T-helper 17 cell (primary cell): ENCODE measurements around the gene CFAP300. TPM values are rescaled to one million over a fixed set of nuclear protein-coding genes. Genes with fewer than 3 reads are reported as not detected.

Experiments
- ATAC-seq: fragments of 150-1000 bp; cut with Tn5 transposase; 2 replicates; pipeline ENCODE4 v1.10.0; 2021; ENCODE audit warnings: mild to moderate bottlenecking, moderate library complexity
- DNase-seq, 3 donors: peaks; one replicate each; pipeline versions ENCODE4 v3.0.0 to v3.0.0-alpha.2; 2020 to 2021
- H3K9me3 ChIP-seq: one replicate; pipeline ENCODE4 v1.7.0; 2013; ENCODE audit warnings: low read length, mild to moderate bottlenecking; ENCODE audit not compliant: control insufficient read depth, poor library complexity, severe bottlenecking
- H3K27ac Mint-ChIP-seq: one replicate; pipeline ENCODE4 v1.8.0; 2022; ENCODE audit warnings: mild to moderate bottlenecking, moderate library complexity, mixed read lengths
- H3K27me3 Mint-ChIP-seq: one replicate; pipeline ENCODE4 v1.8.0; 2022; ENCODE audit warnings: mixed read lengths
- H3K36me3 Mint-ChIP-seq: one replicate; pipeline ENCODE4 v1.8.0; 2022; ENCODE audit warnings: low read depth, mixed read lengths
- H3K4me1 Mint-ChIP-seq: one replicate; pipeline ENCODE4 v1.8.0; 2022; ENCODE audit warnings: mild to moderate bottlenecking, mixed read lengths
- H3K4me3 Mint-ChIP-seq: one replicate; pipeline ENCODE4 v1.8.0; 2022; ENCODE audit warnings: mild to moderate bottlenecking, moderate library complexity, mixed read lengths
- total RNA-seq, 4 donors: library from RNA in 2 of 4; stranded (reverse) in 2 of 4; gene quantifications; one replicate each; pipeline ENCODE4 v1.2.3 and lab custom pipeline; 2022 to 2026

Gene CFAP300
- total RNA-seq, 2 donors from 2014 or later = not detected

DNA sequence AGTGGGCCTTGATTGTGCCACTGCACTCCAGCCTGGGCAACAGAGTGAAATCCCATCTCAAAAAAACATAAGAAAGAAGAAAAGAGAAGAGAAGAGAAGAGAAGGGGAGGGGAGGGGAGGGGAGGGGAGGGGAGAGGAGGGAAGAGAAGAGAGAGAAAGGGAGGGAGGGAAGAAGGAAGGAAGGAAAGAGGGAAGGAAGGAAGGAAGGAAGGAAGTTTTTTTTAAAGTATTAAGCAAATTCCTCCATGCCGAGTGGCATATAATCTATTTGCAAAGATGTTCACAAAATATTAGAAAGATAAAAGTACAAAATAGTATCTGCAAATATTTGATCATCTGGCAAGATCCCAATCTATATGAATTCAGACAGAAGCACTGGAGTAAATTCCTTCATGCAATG lies 10.5 kb upstream of the CFAP300 start:
- no peaks in the 10 kb centered on the region for H3K9me3 ChIP-seq
- no peaks in the 10 kb centered on the region for H3K27me3 Mint-ChIP-seq
- no peaks in the 10 kb centered on the region for H3K36me3 Mint-ChIP-seq
- H3K4me3 Mint-ChIP-seq = no peak overlapping the region
- DNase-seq (no peak), ATAC-seq (no peak)
- no peaks in the 10 kb centered on the region for H3K4me1 Mint-ChIP-seq
- no peak overlapping the region for H3K27ac Mint-ChIP-seq

GRCh38 chr11:102046841-102047240 lies 396 bp upstream of the CFAP300 start:
- ATAC-seq (no peak), DNase-seq (no peak)
- peaks cover 28% of the 10 kb centered on the region for H3K27me3 Mint-ChIP-seq
- H3K36me3 Mint-ChIP-seq = peaks cover 3% of the 10 kb centered on the region
- no peaks in the 10 kb centered on the region for H3K9me3 ChIP-seq
- peak overlapping the region; percentile 49 for H3K27ac Mint-ChIP-seq
- H3K4me1 Mint-ChIP-seq = peaks cover 7% of the 10 kb centered on the region
- peak overlapping the region; percentile 82 for H3K4me3 Mint-ChIP-seq

GRCh38 chr11:102050927-102051575 lies 3.8 kb downstream of the CFAP300 start:
- ATAC-seq (no peak), DNase-seq (no peak)
- Mint-ChIP-seq H3K27me3 (peaks cover 29% of the 10 kb centered on the region), H3K4me3 (no peak overlapping the region), H3K27ac (no peak overlapping the region), H3K36me3 (peaks cover 3% of the 10 kb centered on the region), H3K4me1 (peaks cover 7% of the 10 kb centered on the region)
- no peaks in the 10 kb centered on the region for H3K9me3 ChIP-seq

- DNase-seq (no peak), ATAC-seq (no peak)
- no peaks in the 10 kb centered on the region for H3K36me3 Mint-ChIP-seq
- H3K9me3 ChIP-seq = no peaks in the 10 kb centered on the region
- peaks cover 23% of the 10 kb centered on the region for H3K27me3 Mint-ChIP-seq
- H3K4me3 Mint-ChIP-seq = no peak overlapping the region
- no peak overlapping the region for H3K27ac Mint-ChIP-seq
- H3K4me1 Mint-ChIP-seq = no peaks in the 10 kb centered on the region
Measured at GRCh38 chr11:102061276-102061675, 14.0 kb downstream of the CFAP300 start.

- Mint-ChIP-seq H3K27ac (no peak overlapping the region), H3K4me3 (no peak overlapping the region), H3K27me3 (peaks cover 23% of the 10 kb centered on the region), H3K4me1 (no peaks in the 10 kb centered on the region), H3K36me3 (no peaks in the 10 kb centered on the region)
- no peak for DNase-seq
- no peaks in the 10 kb centered on the region for H3K9me3 ChIP-seq
- ATAC-seq = no peak
Measured at GRCh38 chr11:102062106-102062505, 14.9 kb downstream of the CFAP300 start.

DNA sequence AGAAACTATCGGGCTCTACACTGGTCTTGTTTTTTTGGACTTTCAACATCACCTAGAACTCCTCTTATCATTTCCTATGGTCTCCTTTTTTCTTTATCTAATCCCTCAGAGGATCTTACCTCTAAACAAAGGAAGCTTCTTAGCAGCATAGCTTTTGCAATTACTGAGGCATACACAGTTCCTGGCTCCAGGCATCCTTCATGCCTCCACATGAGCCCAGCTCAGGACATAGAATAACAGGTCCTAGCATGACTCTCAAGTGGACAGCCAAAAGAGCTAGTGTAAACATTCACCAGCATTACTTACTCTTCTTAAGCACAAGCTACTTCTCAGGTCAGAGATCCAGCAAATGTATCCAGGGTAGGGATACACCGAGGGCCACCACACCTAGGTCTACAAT lies 17.1 kb downstream of the CFAP300 start:
- no peak overlapping the region for H3K27ac Mint-ChIP-seq
- H3K4me1 Mint-ChIP-seq = no peaks in the 10 kb centered on the region
- H3K4me3 Mint-ChIP-seq = no peak overlapping the region
- no peaks in the 10 kb centered on the region for H3K9me3 ChIP-seq
- no peak for DNase-seq
- H3K27me3 Mint-ChIP-seq = peaks cover 23% of the 10 kb centered on the region
- ATAC-seq = no peak
- no peaks in the 10 kb centered on the region for H3K36me3 Mint-ChIP-seq

- Mint-ChIP-seq H3K27ac (no peak overlapping the region), H3K36me3 (peaks cover 2% of the 10 kb centered on the region), H3K4me3 (no peak overlapping the region), H3K27me3 (no peaks in the 10 kb centered on the region), H3K4me1 (no peaks in the 10 kb centered on the region)
- H3K9me3 ChIP-seq = no peaks in the 10 kb centered on the region
- ATAC-seq (no peak), DNase-seq (no peak)
Measured at GRCh38 chr11:102070766-102071165, 23.5 kb downstream of the CFAP300 start.

- H3K4me1 Mint-ChIP-seq = no peaks in the 10 kb centered on the region
- no peak overlapping the region for H3K4me3 Mint-ChIP-seq
- H3K36me3 Mint-ChIP-seq = peaks cover 2% of the 10 kb centered on the region
- H3K27me3 Mint-ChIP-seq = peaks cover 1% of the 10 kb centered on the region
- ATAC-seq = no peak
- no peaks in the 10 kb centered on the region for H3K9me3 ChIP-seq
- H3K27ac Mint-ChIP-seq = no peak overlapping the region
- no peak for DNase-seq
Measured at GRCh38 chr11:102071497-102072472, 24.5 kb downstream of the CFAP300 start.

DNA sequence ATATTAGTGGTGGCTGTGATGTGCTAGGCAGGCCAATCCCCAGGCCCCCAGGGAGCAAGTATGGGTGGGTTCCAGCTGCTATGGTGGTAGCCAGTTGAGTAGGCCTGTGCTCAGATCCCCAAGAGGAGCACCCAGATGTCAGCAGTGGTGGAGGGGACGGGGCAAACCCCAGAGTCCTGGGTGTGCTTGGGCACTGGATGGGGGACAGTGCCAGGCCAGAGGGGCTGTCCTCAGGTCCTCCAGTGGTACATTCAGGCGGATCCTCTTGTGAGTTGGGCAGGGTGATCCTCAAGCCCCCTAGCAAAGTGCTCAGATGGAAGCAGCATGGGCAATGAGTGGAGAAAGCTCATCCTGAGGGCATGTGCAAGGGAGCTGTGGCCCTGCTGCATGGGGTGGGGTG lies 26.0 kb downstream of the CFAP300 start:
- Mint-ChIP-seq H3K4me1 (no peaks in the 10 kb centered on the region), H3K36me3 (peaks cover 2% of the 10 kb centered on the region), H3K27ac (no peak overlapping the region), H3K4me3 (no peak overlapping the region), H3K27me3 (peaks cover 6% of the 10 kb centered on the region)
- ATAC-seq (no peak), DNase-seq (no peak)
- no peaks in the 10 kb centered on the region for H3K9me3 ChIP-seq

DNA sequence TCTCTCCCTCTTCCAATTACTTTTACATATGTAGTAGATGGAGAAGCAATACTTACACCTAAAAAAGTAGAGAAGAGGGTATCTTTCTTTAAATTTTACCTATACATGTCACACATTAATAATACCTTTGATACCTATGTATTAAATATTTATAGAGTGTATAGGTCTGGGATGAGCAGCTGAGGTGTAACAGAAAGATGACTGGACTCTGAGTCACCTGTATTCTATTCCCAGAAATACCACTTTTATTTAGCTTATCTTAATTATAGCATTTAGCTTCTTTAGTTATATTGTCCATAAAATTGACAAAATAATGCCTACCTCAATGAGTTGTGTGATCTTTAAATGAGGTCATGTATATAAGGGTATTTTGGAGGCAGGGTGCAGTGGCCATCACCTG lies 32.4 kb downstream of the CFAP300 start:
- ATAC-seq (no peak), DNase-seq (no peak)
- Mint-ChIP-seq H3K36me3 (no peaks in the 10 kb centered on the region), H3K4me1 (no peaks in the 10 kb centered on the region), H3K27ac (no peak overlapping the region), H3K27me3 (peaks cover 13% of the 10 kb centered on the region), H3K4me3 (no peak overlapping the region)
- H3K9me3 ChIP-seq = no peaks in the 10 kb centered on the region

DNA sequence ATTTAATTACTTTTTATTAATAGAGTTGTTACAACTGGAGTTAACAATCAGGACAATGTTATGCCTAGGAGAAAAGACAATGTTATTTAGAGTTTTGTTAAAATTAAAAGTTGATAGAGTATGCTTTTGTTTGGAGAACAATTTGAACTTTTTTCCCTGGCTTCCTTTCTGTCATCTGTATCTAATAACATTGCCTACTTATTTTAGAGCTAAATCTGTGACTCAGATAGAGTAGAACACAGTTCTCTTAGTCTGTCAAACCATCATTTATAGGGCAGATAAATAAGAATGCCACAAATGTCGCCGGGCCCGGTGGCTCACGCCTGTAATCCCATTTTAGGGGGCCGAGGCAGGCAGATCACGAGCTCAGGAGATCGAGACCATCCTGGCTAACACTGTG lies 34.1 kb downstream of the CFAP300 start:
- Mint-ChIP-seq H3K4me1 (no peaks in the 10 kb centered on the region), H3K36me3 (no peaks in the 10 kb centered on the region), H3K27ac (no peak overlapping the region), H3K4me3 (no peak overlapping the region), H3K27me3 (peaks cover 17% of the 10 kb centered on the region)
- DNase-seq = no peak
- no peaks in the 10 kb centered on the region for H3K9me3 ChIP-seq
- no peak for ATAC-seq

DNA sequence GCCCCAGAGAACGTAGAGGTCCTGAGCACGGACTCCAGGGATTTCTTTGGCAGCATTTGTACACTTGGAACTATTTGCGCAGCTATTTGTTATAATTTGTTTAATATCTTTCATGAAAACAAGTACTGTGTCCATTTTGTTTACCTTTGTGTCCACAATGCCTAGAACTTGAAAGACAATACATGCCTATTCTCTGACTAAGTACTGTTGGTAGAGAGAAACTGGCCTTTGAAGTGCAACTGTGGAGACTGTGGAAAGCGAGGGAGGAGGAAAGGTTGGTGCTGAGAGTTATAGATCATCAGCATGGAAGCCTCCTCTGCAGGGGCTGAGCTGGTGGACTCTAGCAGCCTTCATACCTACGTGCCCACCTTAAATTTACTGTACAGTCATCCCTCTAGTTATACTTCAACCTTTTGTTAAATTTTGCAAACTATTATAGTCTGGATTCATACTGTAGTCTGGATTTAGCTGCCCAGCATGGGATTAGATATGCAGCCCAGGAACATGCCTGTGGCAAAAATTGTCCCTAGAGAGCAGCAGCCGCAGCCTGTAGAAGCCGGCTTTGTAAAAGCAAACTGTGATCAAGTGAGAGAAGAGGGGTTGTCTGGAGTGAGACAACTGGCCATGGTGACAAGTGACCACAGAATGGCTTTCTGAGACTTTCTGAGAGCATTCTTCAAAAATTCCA lies 38.8 kb downstream of the CFAP300 start:
- peaks cover 6% of the 10 kb centered on the region for H3K27me3 Mint-ChIP-seq

GRCh38 chr11:102097186-102097585 lies 49.9 kb downstream of the CFAP300 start:
- Mint-ChIP-seq H3K27ac (no peak overlapping the region), H3K27me3 (peaks cover 11% of the 10 kb centered on the region), H3K4me1 (peaks cover 2% of the 10 kb centered on the region), H3K36me3 (no peaks in the 10 kb centered on the region), H3K4me3 (no peak overlapping the region)
- H3K9me3 ChIP-seq = no peaks in the 10 kb centered on the region
- no peak for DNase-seq
- no peak for ATAC-seq

More for the DNA sequence above, 38.8 kb downstream of the CFAP300 start:
- H3K9me3 ChIP-seq = no peaks in the 10 kb centered on the region
- no peak for ATAC-seq
- no peak overlapping the region for H3K27ac Mint-ChIP-seq
- no peak overlapping the region for H3K4me3 Mint-ChIP-seq
- no peak for DNase-seq
- no peaks in the 10 kb centered on the region for H3K36me3 Mint-ChIP-seq
- H3K4me1 Mint-ChIP-seq = peaks cover 8% of the 10 kb centered on the region
